H1 (cell line): ENCODE results near the gene LRP5. TPM values are rescaled to one million over a fixed set of nuclear protein-coding genes. Genes with fewer than 3 reads are reported as not detected.

Source experiments
- CTCF ChIA-PET: fragments of 300-600 bp; sonication (Branson Sonifier 250); formaldehyde crosslinking; loops from one replicate; lab custom pipeline; 2021; ENCODE audit not compliant: partially characterized antibody; lab: Charles Lee
- POLR2A ChIA-PET: fragments of 300-600 bp; sonication (Branson Sonifier 250); formaldehyde crosslinking; loops from one replicate; lab custom pipeline; 2021; ENCODE audit warnings: inconsistent platforms; ENCODE audit not compliant: partially characterized antibody; lab: Charles Lee
- DNase-seq, 2 experiments: peaks; one replicate each; pipeline versions ENCODE4 v3.0.0 to v3.0.0-alpha.2; 2010 to 2022; ENCODE audit warnings: low spot score in 2 of 2, low read depth in 1 of 2, mixed read lengths in 1 of 2
- FAIRE-seq: peaks from 2 replicates; lab custom pipeline; 2011; peaks lifted over from hg19 to GRCh38; lab: Jason Lieb, UNC
- H2AFZ ChIP-seq: 2 replicates; pipeline ENCODE4 v1.8.1; 2012; ENCODE audit warnings: low read length, inconsistent platforms
- H2AK5ac ChIP-seq: 2 replicates; pipeline ENCODE4 v1.6.1; 2013; ENCODE audit warnings: low read depth, low read length
- H2BK120ac ChIP-seq: replicated peaks from 2 replicates; pipeline ENCODE3; 2013; ENCODE audit warnings: low read depth, low read length, inconsistent platforms
- H2BK12ac ChIP-seq: 2 replicates; pipeline ENCODE4 v1.6.1; 2013; ENCODE audit warnings: low read depth, low read length
- H2BK15ac ChIP-seq: 2 replicates; pipeline ENCODE4 v1.6.1; 2013; ENCODE audit warnings: low read length
- H2BK20ac ChIP-seq: 2 replicates; pipeline ENCODE4 v1.6.1; 2013; ENCODE audit warnings: low read length
- H2BK5ac ChIP-seq: 2 replicates; pipeline ENCODE4 v1.6.1; 2013; ENCODE audit warnings: low read depth, low read length
- H3K14ac ChIP-seq: 2 replicates; pipeline ENCODE4 v1.6.1; 2013; ENCODE audit warnings: inconsistent platforms; ENCODE audit not compliant: insufficient read length
- H3K18ac ChIP-seq: 2 replicates; pipeline ENCODE4 v1.6.1; 2013; ENCODE audit warnings: low read length; ENCODE audit errors: extremely low read depth
- H3K23ac ChIP-seq: 2 replicates; pipeline ENCODE4 v1.6.1; 2013; ENCODE audit warnings: inconsistent platforms; ENCODE audit not compliant: insufficient read length
- H3K23me2 ChIP-seq: 2 replicates; pipeline ENCODE4 v1.6.1; 2013; ENCODE audit warnings: low read depth, low read length
- H3K27ac ChIP-seq: 2 replicates; pipeline ENCODE4 v1.6.1; 2011; ENCODE audit warnings: low read depth, low read length, inconsistent platforms
- H3K27me3 ChIP-seq, 4 experiments: replicated peaks in 1 of 4; 1 replicate in 1 of 4; 2 replicates in 3 of 4; pipeline versions ENCODE4 v1.6.1 to v1.8.1; 2011 to 2013; ENCODE audit warnings: low read length in 3 of 4, mild to moderate bottlenecking in 3 of 4, inconsistent platforms in 2 of 4, mixed read lengths in 2 of 4, moderate library complexity in 1 of 4; ENCODE audit not compliant: control insufficient read depth in 3 of 4, insufficient read depth in 3 of 4; ENCODE audit errors: extremely low read depth in 1 of 4
- H3K36me3 ChIP-seq, 4 experiments: 2 replicates each; pipeline versions ENCODE4 v1.6.1 to v1.8.1; 2011 to 2013; ENCODE audit warnings: mild to moderate bottlenecking in 4 of 4, low read length in 3 of 4, moderate library complexity in 2 of 4, control low read depth in 1 of 4, inconsistent platforms in 1 of 4; ENCODE audit not compliant: insufficient read depth in 4 of 4, control insufficient read depth in 2 of 4
- H3K4ac ChIP-seq: replicated peaks from 2 replicates; pipeline ENCODE3; 2013; ENCODE audit warnings: low read length, low read depth, mixed read lengths, inconsistent platforms; ENCODE audit not compliant: insufficient read length
- H3K4me1 ChIP-seq, 4 experiments: replicated peaks in 1 of 4; 1 replicate in 1 of 4; 2 replicates in 3 of 4; pipeline versions ENCODE4 v1.6.1 to v1.8.1; 2011 to 2013; ENCODE audit warnings: low read length in 3 of 4, inconsistent platforms in 2 of 4, mixed read lengths in 1 of 4; ENCODE audit not compliant: insufficient read depth in 4 of 4, control insufficient read depth in 3 of 4
- H3K4me2 ChIP-seq, 2 experiments: 2 replicates each; pipeline versions ENCODE4 v1.6.1 to v1.8.1; 2011 to 2013; ENCODE audit warnings: low read depth in 2 of 2, low read length in 2 of 2, control low read depth in 1 of 2, inconsistent platforms in 1 of 2, mild to moderate bottlenecking in 1 of 2; ENCODE audit not compliant: insufficient read depth in 1 of 2
- H3K4me3 ChIP-seq, 4 experiments: fragments of 200-600, 300-600 bp in 1 of 4; sonication (generic), shearing (Covaris generic), sonication (Bioruptor Twin) in 1 of 4; 2 replicates each; pipeline versions ENCODE4 v1.5.1 to v1.8.1; 2011 to 2016; ENCODE audit warnings: low read length in 4 of 4, low read depth in 3 of 4, control low read depth in 2 of 4, inconsistent platforms in 2 of 4, mild to moderate bottlenecking in 2 of 4, mixed read lengths in 1 of 4, moderate library complexity in 1 of 4; ENCODE audit not compliant: insufficient read depth in 2 of 4; ENCODE audit errors: extremely low read depth in 1 of 4
- H3K56ac ChIP-seq: replicated peaks from 2 replicates; pipeline ENCODE3; 2013; ENCODE audit warnings: low read depth, mild to moderate bottlenecking, mixed read lengths, low read length, inconsistent platforms; ENCODE audit not compliant: insufficient read length
- H3K79me1 ChIP-seq: 2 replicates; pipeline ENCODE4 v1.6.1; 2013; ENCODE audit warnings: low read depth, low read length, control low read depth
- H3K79me2 ChIP-seq, 2 experiments: 2 replicates each; pipeline versions ENCODE4 v1.6.1 to v1.8.1; 2012 to 2013; ENCODE audit warnings: low read length in 2 of 2, mild to moderate bottlenecking in 2 of 2, inconsistent platforms in 1 of 2; ENCODE audit not compliant: insufficient read depth in 2 of 2, control insufficient read depth in 1 of 2
- H3K9ac ChIP-seq, 4 experiments: replicated peaks in 1 of 4; 1 replicate in 1 of 4; 2 replicates in 3 of 4; pipeline versions ENCODE4 v1.6.1 to v1.8.1; 2011 to 2013; ENCODE audit warnings: low read depth in 3 of 4, low read length in 3 of 4, control low read depth in 2 of 4, mild to moderate bottlenecking in 2 of 4, moderate library complexity in 2 of 4, inconsistent platforms in 1 of 4; ENCODE audit errors: extremely low read depth in 1 of 4
- H3K9me3 ChIP-seq, 2 experiments: 2 replicates each; pipeline versions ENCODE4 v1.6.1 to v1.8.1; 2012 to 2013; ENCODE audit warnings: mild to moderate bottlenecking in 2 of 2, moderate library complexity in 2 of 2, control low read depth in 1 of 2, inconsistent platforms in 1 of 2, low read depth in 1 of 2, low read length in 1 of 2, mixed read lengths in 1 of 2; ENCODE audit not compliant: insufficient read depth in 2 of 2
- H4K20me1 ChIP-seq, 2 experiments: replicated peaks in 1 of 2; 2 replicates each; pipeline versions ENCODE3 to v1.8.1; 2011 to 2013; ENCODE audit warnings: inconsistent platforms in 2 of 2, low read length in 2 of 2, mild to moderate bottlenecking in 1 of 2; ENCODE audit not compliant: insufficient read depth in 2 of 2, control insufficient read depth in 1 of 2
- H4K5ac ChIP-seq: 2 replicates; pipeline ENCODE4 v1.6.1; 2013; ENCODE audit warnings: low read length, low read depth, mixed read lengths, inconsistent platforms; ENCODE audit not compliant: insufficient read length
- H4K8ac ChIP-seq: 2 replicates; pipeline ENCODE4 v1.8.0; 2013; ENCODE audit warnings: mild to moderate bottlenecking, moderate library complexity, low read length, inconsistent platforms; ENCODE audit not compliant: insufficient read depth; ENCODE audit errors: extremely low read depth
- H4K91ac ChIP-seq: replicated peaks from 2 replicates; pipeline ENCODE3; 2013; ENCODE audit warnings: low read length, mixed read lengths, inconsistent platforms; ENCODE audit not compliant: insufficient read length
- KDM4A ChIP-seq: IDR thresholded peaks from one replicate; pipeline ENCODE4 v1.7.1; 2012; ENCODE audit warnings: low read depth, mild to moderate bottlenecking, moderate library complexity, low read length, inconsistent platforms; ENCODE audit not compliant: severe bottlenecking
- NRF1 ChIP-seq: IDR thresholded peaks from 2 replicates; pipeline ENCODE4 v1.6.1; 2011; ENCODE audit warnings: mild to moderate bottlenecking, low read depth, low read length, improper control_type of control experiment
- SP4 ChIP-seq: IDR thresholded peaks from 2 replicates; pipeline ENCODE4 v1.6.1; 2012; ENCODE audit warnings: low read length, inconsistent platforms
- SUZ12 ChIP-seq: fragments of 200-600 bp; sonication (generic); IDR thresholded peaks from 2 replicates; pipeline ENCODE4 v1.6.1; 2012; ENCODE audit warnings: mild to moderate bottlenecking, inconsistent platforms, low read length, moderate library complexity, mixed read lengths
- TAF7 ChIP-seq: optimal IDR thresholded peaks from 2 replicates; pipeline ENCODE3; 2011; ENCODE audit warnings: low read depth, mild to moderate bottlenecking, inconsistent platforms, low read length, moderate library complexity, borderline replicate concordance
- WGBS, 2 experiments: shearing (Covaris generic) in 1 of 2; methylation state at CpG; one replicate each; pipeline versions ENCODE4 v1.1.6 to v1.1.7; 2013 to 2015; ENCODE audit warnings: low lambda C conversion rate in 2 of 2, mixed read lengths in 2 of 2, inconsistent platforms in 1 of 2, low coverage in 1 of 2, missing lambda C conversion rate in 1 of 2; ENCODE audit not compliant: insufficient replicate concordance in 2 of 2, insufficient coverage in 1 of 2, insufficient read length in 1 of 2; ENCODE audit errors: extremely low coverage in 1 of 2, missing lambda C conversion rate in 1 of 2; 5-methylcytosine and 5-hydroxymethylcytosine counted together
- polyA plus RNA-seq, 7 experiments: library from polyadenylated mRNA; depleted of rRNA in 3 of 7; stranded (reverse) in 5 of 7; unstranded in 2 of 7; fragments of >200 nt in 5 of 7; fragments of 200-250 nt in 2 of 7; gene quantifications; 1 replicate in 5 of 7; 2 replicates in 1 of 7; 4 replicates in 1 of 7; pipeline versions ENCODE4 v1.2.1 to v1.2.3, GENCODE V29; 2011 to 2013; ENCODE audit warnings: missing spikeins in 2 of 7, mixed read lengths in 2 of 7
- total RNA-seq: library from RNA; stranded (reverse); fragmentation: NEBNext Ultra II Directional; extraction: Animal tissue kit (Norgen Biotek cat#: 25700); gene quantifications from 2 replicates; pipeline ENCODE4 v1.2.1, GENCODE V29; 2021

Gene LRP5
- total and polyA plus RNA-seq, 2 of the 8 experiments (the other 6 are each of a cell fraction or from before 2014, with no cell fraction given), result 19.0 to 38.9 TPM

- Histone ChIP-seq H3K9ac (no peak overlapping the region), H3K27me3 (no peaks in the 10 kb centered on the region), H2BK12ac (no peak overlapping the region), H4K20me1 (peaks cover 0 to 9% of the 10 kb centered on the region in 2 experiments), H2BK15ac (no peak overlapping the region), H3K9me3 (no peaks in the 10 kb centered on the region), H3K79me2 (no peaks in the 10 kb centered on the region), H4K91ac (no peak overlapping the region), H3K4me3 (no peak overlapping the region), H3K23ac (no peak overlapping the region), H3K14ac (no peak overlapping the region), H4K8ac (no peak overlapping the region), H2AFZ (no peak overlapping the region), H3K18ac (no peak overlapping the region), H2AK5ac (no peak overlapping the region), H3K36me3 (peaks cover 0 to 5% (median 3%) of the 10 kb centered on the region in 4 experiments; a peak in 5 of 8 replicates), H3K4me2 (no peak overlapping the region), H3K79me1 (no peaks in the 10 kb centered on the region), H3K23me2 (no peaks in the 10 kb centered on the region), H3K27ac (peak overlapping the region; percentile 10; the same call in 1 of the 2 replicates), H3K4ac (no peak overlapping the region), H3K4me1 (peaks cover 3 to 22% (median 9%) of the 10 kb centered on the region in 4 experiments), H2BK20ac (no peak overlapping the region), H2BK120ac (no peak overlapping the region), H4K5ac (no peak overlapping the region), H2BK5ac (0 out of 2 replicates have a peak overlapping the region, but pooled peaks have one; percentile 60), H3K56ac (no peak overlapping the region)
- WGBS, 2 experiments, result 92% methylated on average over 27 of the region's 34 CpGs; no CpG with 5 or more reads in 1 of the 2 experiments
- ChIA-PET CTCF (interaction anchor here (0.6 to 1.3 kb wide), 5 partner anchors 8 to 362 kb away, joined by 3 to 5 read pairs (median 3); no protein-coding TSS in a partner anchor), POLR2A (interaction anchor here (0.7 kb wide), 1 partner anchor 10 kb away, joined by 3 read pairs; no protein-coding TSS in a partner anchor)
- no peak for DNase-seq
- FAIRE-seq, result no peak
- TF ChIP-seq TAF7 (no peak), KDM4A (no peak), NRF1 (no peak), SP4 (no peak), SUZ12 (no peak)
These were observed 124.9 kb downstream of the LRP5 start for GRCh38 chr11:68436985-68437926.
